SK-N-MC (cell line): Measurements from ENCODE around the gene EEF2K.

Experiments
- EZH2 ChIP-seq: fragments of 200-600 bp; sonication (generic); IDR thresholded peaks from one replicate; pipeline ENCODE4 v1.6.1; 2017; ENCODE audit warnings: antibody characterized with exemption
- POLR2AphosphoS5 ChIP-seq: IDR thresholded peaks from 2 replicates; pipeline ENCODE4 v1.6.1; 2012; ENCODE audit warnings: mild to moderate bottlenecking, low read depth, low read length, borderline replicate concordance

DNA sequence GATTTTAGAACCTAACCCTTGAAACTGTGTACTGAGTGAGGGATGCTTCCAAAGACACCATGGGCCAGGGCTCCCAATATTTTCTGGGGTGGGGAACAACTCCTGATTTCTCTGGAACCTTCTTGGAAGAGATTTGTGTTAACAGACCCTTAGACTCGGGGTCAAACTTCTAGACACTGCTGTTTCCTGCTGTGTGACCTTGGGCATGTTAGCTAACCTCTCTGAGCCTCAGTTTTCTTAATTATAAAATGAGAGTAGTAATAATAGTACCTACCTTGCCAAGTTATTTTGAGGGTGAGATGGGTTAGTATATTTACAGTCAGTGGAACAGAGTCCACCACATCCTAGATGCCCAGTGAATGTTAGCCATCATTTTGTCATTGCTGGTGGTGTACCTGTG is 109.9 kb downstream of the EEF2K start:
- TF ChIP-seq POLR2AphosphoS5 (no peak), EZH2 (no peak)
